Measurements from ENCODE around the gene EME1.

Gene EME1

DNA sequence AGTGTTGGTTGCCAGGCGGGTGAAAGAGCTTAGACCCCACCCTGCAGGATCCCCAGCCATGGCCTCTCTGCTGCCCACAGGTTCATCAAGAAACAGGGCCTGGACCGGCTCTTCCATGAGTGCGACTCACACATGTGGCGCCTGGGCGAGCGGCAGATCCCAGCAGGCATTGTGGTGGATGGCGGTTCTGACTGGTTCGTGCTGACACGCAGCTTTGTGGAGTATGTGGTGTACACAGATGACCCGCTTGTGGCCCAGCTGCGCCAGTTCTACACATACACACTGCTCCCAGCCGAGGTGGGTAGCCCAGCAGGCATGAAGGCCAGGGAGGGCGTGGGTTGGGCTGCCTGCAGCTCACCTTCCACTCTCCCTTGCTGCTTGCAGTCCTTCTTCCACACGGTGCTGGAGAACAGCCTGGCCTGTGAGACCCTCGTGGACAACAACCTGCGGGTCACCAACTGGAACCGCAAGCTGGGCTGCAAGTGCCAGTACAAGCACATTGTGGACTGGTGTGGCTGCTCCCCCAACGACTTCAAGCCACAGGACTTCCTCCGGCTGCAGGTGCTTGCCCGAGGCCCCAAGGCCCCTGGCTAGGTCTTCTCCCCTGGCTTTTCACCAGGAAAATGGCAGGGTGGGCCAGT, 17.2 kb upstream of the EME1 start:
- Histone ChIP-seq H3K27me3 (ENCODE audit: insufficient read depth, insufficient read length) (no peaks in the 10 kb centered on the region), H3K4me3 (ENCODE audit: insufficient read length, low read depth) (no peak overlapping the region), H3K36me3 (ENCODE audit: insufficient read depth, insufficient read length, low read length) (peaks cover 90% of the 10 kb centered on the region), H3K9me3 (ENCODE audit: insufficient read depth, low read length) (no peaks in the 10 kb centered on the region), H3K4me1 (ENCODE audit: insufficient read depth, insufficient read length) (peaks cover 3% of the 10 kb centered on the region), H3K9ac (ENCODE audit: insufficient read length, low read depth) (no peak overlapping the region)
- TF ChIP-seq ZNF274 (IDR thresholded peaks at IDR 0.05; ENCODE audit: low read depth, low read length) (no peak), YY1 (IDR thresholded peaks at IDR 0.05; ENCODE audit: insufficient read depth, insufficient read length) (no peak), SUZ12 (IDR thresholded peaks at IDR 0.05; ENCODE audit: extremely low read depth, insufficient read depth, insufficient read length) (no peak)
- DNase-seq (ENCODE audit: low read depth, low spot score): no peak

DNA sequence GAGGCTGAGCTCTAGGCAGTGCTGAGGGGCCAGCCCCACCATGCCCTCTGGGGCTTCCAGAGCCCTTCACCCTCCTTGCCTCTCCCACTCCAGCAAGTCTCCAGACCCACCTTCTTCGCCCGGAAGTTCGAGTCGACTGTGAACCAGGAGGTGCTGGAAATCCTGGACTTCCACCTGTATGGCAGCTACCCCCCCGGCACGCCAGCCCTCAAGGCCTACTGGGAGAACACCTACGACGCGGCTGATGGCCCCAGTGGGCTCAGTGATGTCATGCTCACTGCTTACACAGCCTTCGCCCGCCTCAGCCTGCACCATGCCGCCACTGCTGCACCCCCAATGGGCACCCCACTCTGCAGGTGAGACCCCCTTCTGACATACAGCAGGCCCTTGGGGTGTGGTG, 16.6 kb upstream of the EME1 start:
- TF ChIP-seq ZNF274 (IDR thresholded peaks at IDR 0.05; ENCODE audit: low read depth, low read length) (no peak), SUZ12 (IDR thresholded peaks at IDR 0.05; ENCODE audit: extremely low read depth, insufficient read depth, insufficient read length) (no peak), YY1 (IDR thresholded peaks at IDR 0.05; ENCODE audit: insufficient read depth, insufficient read length) (no peak)
- no peak for DNase-seq (ENCODE audit: low read depth, low spot score)
- Histone ChIP-seq H3K27me3 (ENCODE audit: insufficient read depth, insufficient read length) (no peaks in the 10 kb centered on the region), H3K9me3 (ENCODE audit: insufficient read depth, low read length) (no peaks in the 10 kb centered on the region), H3K4me3 (ENCODE audit: insufficient read length, low read depth) (no peak overlapping the region), H3K9ac (ENCODE audit: insufficient read length, low read depth) (no peak overlapping the region), H3K36me3 (ENCODE audit: insufficient read depth, insufficient read length, low read length) (peaks cover 96% of the 10 kb centered on the region), H3K4me1 (ENCODE audit: insufficient read depth, insufficient read length) (peaks cover 3% of the 10 kb centered on the region)

DNA sequence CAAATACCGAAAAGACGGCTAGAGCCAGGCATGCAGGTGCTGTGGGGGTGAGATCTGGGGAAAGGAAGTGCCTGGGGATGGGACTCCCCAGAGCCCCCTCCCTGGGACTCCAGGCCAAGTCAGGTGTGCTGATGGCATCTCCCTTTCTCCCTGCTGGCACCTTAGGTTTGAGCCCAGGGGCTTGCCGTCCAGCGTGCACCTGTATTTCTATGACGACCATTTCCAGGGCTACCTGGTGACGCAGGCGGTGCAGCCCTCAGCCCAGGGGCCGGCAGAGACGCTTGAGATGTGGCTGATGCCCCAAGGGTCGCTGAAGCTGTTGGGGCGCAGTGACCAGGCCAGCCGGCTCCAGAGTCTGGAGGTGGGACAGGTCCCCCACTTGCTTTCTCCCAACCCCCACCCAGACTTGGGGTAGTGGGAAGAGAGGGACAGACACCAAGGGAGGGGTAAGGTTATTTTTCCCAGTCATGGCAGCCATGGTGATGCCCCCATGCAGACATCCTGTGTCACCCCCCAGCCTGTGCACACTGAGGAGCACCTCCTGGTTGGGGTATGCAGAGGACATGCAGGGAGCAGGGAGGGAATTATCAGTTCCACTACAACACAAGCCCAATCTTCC, 16.0 kb upstream of the EME1 start:
- no peak for DNase-seq (ENCODE audit: low read depth, low spot score)
- Histone ChIP-seq H3K9me3 (ENCODE audit: insufficient read depth, low read length) (no peaks in the 10 kb centered on the region), H3K4me3 (ENCODE audit: insufficient read length, low read depth) (no peak overlapping the region), H3K36me3 (ENCODE audit: insufficient read depth, insufficient read length, low read length) (peaks cover 93% of the 10 kb centered on the region), H3K9ac (ENCODE audit: insufficient read length, low read depth) (no peak overlapping the region), H3K27me3 (ENCODE audit: insufficient read depth, insufficient read length) (no peaks in the 10 kb centered on the region), H3K4me1 (ENCODE audit: insufficient read depth, insufficient read length) (peaks cover 3% of the 10 kb centered on the region)
- TF ChIP-seq ZNF274 (IDR thresholded peaks at IDR 0.05; ENCODE audit: low read depth, low read length): no peak
- TF ChIP-seq YY1 (IDR thresholded peaks at IDR 0.05; ENCODE audit: insufficient read depth, insufficient read length): no peak
- no peak for TF ChIP-seq SUZ12 (IDR thresholded peaks at IDR 0.05; ENCODE audit: extremely low read depth, insufficient read depth, insufficient read length)

DNA sequence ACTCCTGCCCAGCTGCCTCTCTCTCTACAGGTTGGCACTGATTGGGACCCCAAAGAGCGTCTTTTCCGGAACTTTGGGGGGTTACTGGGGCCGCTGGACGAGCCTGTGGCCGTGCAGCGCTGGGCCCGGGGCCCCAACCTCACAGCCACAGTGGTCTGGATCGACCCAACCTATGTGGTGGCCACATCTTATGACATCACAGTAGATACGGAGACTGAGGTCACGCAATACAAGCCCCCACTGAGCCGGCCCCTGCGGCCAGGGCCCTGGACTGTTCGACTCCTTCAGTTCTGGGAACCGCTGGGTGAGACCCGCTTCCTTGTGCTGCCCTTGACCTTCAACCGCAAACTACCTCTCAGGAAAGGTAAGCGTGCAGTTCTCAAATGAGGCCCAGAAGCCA, 14.9 kb upstream of the EME1 start:
- no peak for DNase-seq (ENCODE audit: low read depth, low spot score)
- Histone ChIP-seq H3K4me3 (ENCODE audit: insufficient read length, low read depth) (no peak overlapping the region), H3K27me3 (ENCODE audit: insufficient read depth, insufficient read length) (no peaks in the 10 kb centered on the region), H3K4me1 (ENCODE audit: insufficient read depth, insufficient read length) (peaks cover under 1% of the 10 kb centered on the region), H3K36me3 (ENCODE audit: insufficient read depth, insufficient read length, low read length) (peaks cover 82% of the 10 kb centered on the region), H3K9me3 (ENCODE audit: insufficient read depth, low read length) (no peaks in the 10 kb centered on the region), H3K9ac (ENCODE audit: insufficient read length, low read depth) (no peak overlapping the region)
- TF ChIP-seq ZNF274 (IDR thresholded peaks at IDR 0.05; ENCODE audit: low read depth, low read length) (no peak), SUZ12 (IDR thresholded peaks at IDR 0.05; ENCODE audit: extremely low read depth, insufficient read depth, insufficient read length) (no peak), YY1 (IDR thresholded peaks at IDR 0.05; ENCODE audit: insufficient read depth, insufficient read length) (no peak)

DNA sequence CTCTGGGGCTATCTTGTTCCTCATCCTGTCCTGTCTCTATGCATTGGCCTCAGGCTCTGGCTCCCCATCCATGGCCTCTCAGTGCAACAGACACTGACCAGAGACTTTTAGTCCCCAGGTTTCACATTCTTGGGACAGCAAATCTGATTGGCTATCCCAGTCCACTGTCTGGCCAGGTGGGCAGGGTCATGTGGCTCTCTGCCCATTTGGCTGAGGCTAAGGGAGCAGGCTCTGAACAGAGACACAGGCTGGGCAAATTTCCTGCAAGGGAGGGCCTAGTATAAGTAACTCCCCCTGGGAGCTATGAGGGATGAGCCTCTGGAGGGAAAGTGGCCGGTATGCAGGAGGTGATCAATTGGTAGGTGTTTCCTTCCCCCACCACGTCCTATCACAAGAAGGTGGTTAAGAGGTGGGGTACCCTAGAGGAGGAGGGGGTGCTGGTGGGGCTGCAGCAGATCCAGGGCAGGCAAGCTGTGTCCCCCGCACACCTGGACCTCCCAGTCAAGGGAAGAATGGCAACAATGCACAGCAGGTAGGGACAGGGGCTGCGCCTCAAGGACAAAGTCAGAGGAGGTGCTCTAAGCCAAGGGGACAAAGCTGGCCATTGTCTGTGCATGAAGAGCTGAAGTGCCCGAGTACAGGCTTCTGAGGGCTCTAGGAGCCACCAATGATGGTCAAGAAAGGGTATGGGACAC, 13.9 kb upstream of the EME1 start:
- Histone ChIP-seq H3K36me3 (ENCODE audit: insufficient read depth, insufficient read length, low read length) (peaks cover 72% of the 10 kb centered on the region), H3K4me3 (ENCODE audit: insufficient read length, low read depth) (no peak overlapping the region), H3K4me1 (ENCODE audit: insufficient read depth, insufficient read length) (peaks cover 8% of the 10 kb centered on the region), H3K9ac (ENCODE audit: insufficient read length, low read depth) (no peak overlapping the region), H3K9me3 (ENCODE audit: insufficient read depth, low read length) (no peaks in the 10 kb centered on the region), H3K27me3 (ENCODE audit: insufficient read depth, insufficient read length) (no peaks in the 10 kb centered on the region)
- DNase-seq (ENCODE audit: low read depth, low spot score): no peak
- TF ChIP-seq ZNF274 (IDR thresholded peaks at IDR 0.05; ENCODE audit: low read depth, low read length): no peak
- no peak for TF ChIP-seq SUZ12 (IDR thresholded peaks at IDR 0.05; ENCODE audit: extremely low read depth, insufficient read depth, insufficient read length)
- no peak for TF ChIP-seq YY1 (IDR thresholded peaks at IDR 0.05; ENCODE audit: insufficient read depth, insufficient read length)

DNA sequence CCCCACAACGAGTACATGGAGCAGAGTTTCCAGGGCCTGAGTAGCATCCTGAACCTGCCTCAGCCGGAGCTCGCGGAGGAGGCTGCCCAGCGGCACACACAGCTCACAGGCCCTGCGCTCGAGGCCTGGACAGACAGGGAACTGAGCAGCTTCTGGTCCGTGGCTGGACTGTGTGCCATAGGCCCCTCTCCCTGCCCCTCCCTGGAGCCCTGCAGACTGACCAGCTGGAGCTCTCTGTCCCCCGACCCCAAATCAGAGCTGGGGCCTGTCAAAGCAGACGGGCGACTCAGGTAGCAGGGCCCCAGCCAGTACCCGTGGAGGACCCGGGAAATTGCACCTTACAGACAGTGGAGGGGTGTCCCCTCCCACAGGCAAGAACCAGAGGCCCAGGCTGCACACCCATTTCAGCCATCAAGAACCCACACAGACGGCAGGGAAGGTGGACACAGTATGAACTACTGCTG, 13.0 kb upstream of the EME1 start:
- Histone ChIP-seq H3K9me3 (ENCODE audit: insufficient read depth, low read length) (no peaks in the 10 kb centered on the region), H3K36me3 (ENCODE audit: insufficient read depth, insufficient read length, low read length) (peaks cover 67% of the 10 kb centered on the region), H3K9ac (ENCODE audit: insufficient read length, low read depth) (no peak overlapping the region), H3K4me3 (ENCODE audit: insufficient read length, low read depth) (no peak overlapping the region), H3K27me3 (ENCODE audit: insufficient read depth, insufficient read length) (no peaks in the 10 kb centered on the region), H3K4me1 (ENCODE audit: insufficient read depth, insufficient read length) (peaks cover 14% of the 10 kb centered on the region)
- no peak for DNase-seq (ENCODE audit: low read depth, low spot score)
- no peak for TF ChIP-seq SUZ12 (IDR thresholded peaks at IDR 0.05; ENCODE audit: extremely low read depth, insufficient read depth, insufficient read length)
- TF ChIP-seq YY1 (IDR thresholded peaks at IDR 0.05; ENCODE audit: insufficient read depth, insufficient read length): no peak
- TF ChIP-seq ZNF274 (IDR thresholded peaks at IDR 0.05; ENCODE audit: low read depth, low read length): no peak

DNA sequence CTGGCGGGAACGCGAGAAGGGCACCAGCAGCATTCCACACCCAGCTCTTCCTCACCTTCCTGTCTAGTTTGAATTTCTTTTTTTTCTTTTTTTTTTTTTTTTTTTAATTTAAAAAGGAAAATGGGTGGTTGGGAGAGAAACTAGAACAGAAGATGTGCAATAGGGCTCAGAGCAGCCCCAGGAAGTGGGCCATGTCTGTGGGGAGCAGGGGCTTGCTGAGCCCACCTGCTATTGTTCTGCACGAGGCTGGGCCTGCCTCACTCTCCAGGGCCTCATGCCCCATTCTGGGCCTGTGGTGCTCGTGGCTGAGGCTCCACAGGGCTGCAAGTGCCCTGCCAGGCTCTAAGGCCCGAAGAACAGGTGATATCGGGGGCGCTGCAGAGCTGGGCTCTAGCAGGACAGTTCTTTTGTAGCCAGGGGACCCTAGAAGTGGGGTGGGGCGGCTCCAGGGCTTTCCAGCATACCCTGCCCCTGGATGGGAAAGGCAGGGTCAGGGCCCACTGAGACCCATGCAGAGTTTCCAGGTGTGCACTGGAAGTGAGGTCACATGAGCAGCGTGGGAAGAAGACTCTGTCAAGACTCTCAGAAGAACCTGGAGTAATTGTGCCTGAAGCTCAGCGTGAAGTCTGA, 12.4 kb upstream of the EME1 start:
- peaks cover 67% of the 10 kb centered on the region for H3K36me3 ChIP-seq (ENCODE audit: insufficient read depth, insufficient read length, low read length)

More for the DNA sequence above, 12.4 kb upstream of the EME1 start:
- H3K4me3 ChIP-seq (ENCODE audit: insufficient read length, low read depth): no peak overlapping the region
- TF ChIP-seq YY1 (IDR thresholded peaks at IDR 0.05; ENCODE audit: insufficient read depth, insufficient read length) (no peak), ZNF274 (IDR thresholded peaks at IDR 0.05; ENCODE audit: low read depth, low read length) (no peak), SUZ12 (IDR thresholded peaks at IDR 0.05; ENCODE audit: extremely low read depth, insufficient read depth, insufficient read length) (no peak)
- no peak for DNase-seq (ENCODE audit: low read depth, low spot score)
- peaks cover 17% of the 10 kb centered on the region for H3K4me1 ChIP-seq (ENCODE audit: insufficient read depth, insufficient read length)
- no peaks in the 10 kb centered on the region for H3K27me3 ChIP-seq (ENCODE audit: insufficient read depth, insufficient read length)
- H3K9me3 ChIP-seq (ENCODE audit: insufficient read depth, low read length): no peaks in the 10 kb centered on the region
- no peak overlapping the region for H3K9ac ChIP-seq (ENCODE audit: insufficient read length, low read depth)
